HEK293T (cell line): ENCODE measurements around the gene TBCC.

ENCODE experiments used
- CTCF ChIA-PET: fragments of 350-600 bp; formaldehyde crosslinking; extraction: SDS; loops from one replicate; lab custom pipeline; 2021; ENCODE audit warnings: antibody characterized with exemption, inconsistent platforms; lab: Yijun Ruan, JAX
- POLR2A ChIA-PET: fragments of 350-600 bp; formaldehyde crosslinking; extraction: SDS; loops from one replicate; lab custom pipeline; 2020; ENCODE audit warnings: antibody characterized with exemption, inconsistent platforms; lab: Yijun Ruan, JAX
- DNase-seq: peaks from one replicate; pipeline ENCODE4 v3.0.0; 2012; ENCODE audit warnings: mixed read lengths; ENCODE audit errors: extremely low spot score
- ARNT ChIP-seq: fragments of 450-650 bp; IDR thresholded peaks from 2 replicates; pipeline ENCODE4 v1.6.1; 2017; ENCODE audit warnings: mild to moderate bottlenecking
- BHLHE40 ChIP-seq: fragments of 450-650 bp; IDR thresholded peaks from 2 replicates; pipeline ENCODE4 v1.6.1; 2016; ENCODE audit warnings: mild to moderate bottlenecking, moderate library complexity, borderline replicate concordance
- CTBP1 ChIP-seq: fragments of 450-650 bp; IDR thresholded peaks from 2 replicates; pipeline ENCODE4 v1.6.1; 2016; ENCODE audit warnings: borderline replicate concordance
- ELF4 ChIP-seq: fragments of 450-650 bp; IDR thresholded peaks from 2 replicates; pipeline ENCODE4 v1.6.1; 2017; ENCODE audit warnings: antibody characterized with exemption
- FOXA1 ChIP-seq: fragments of 450-650 bp; IDR thresholded peaks from 2 replicates; pipeline ENCODE4 v1.6.1; 2016; ENCODE audit warnings: mild to moderate bottlenecking
- FOXK2 ChIP-seq: fragments of 450-650 bp; IDR thresholded peaks from 2 replicates; pipeline ENCODE4 v1.6.1; 2016; ENCODE audit warnings: mild to moderate bottlenecking
- FOXM1 ChIP-seq: fragments of 450-650 bp; IDR thresholded peaks from 2 replicates; pipeline ENCODE4 v1.6.1; 2017; ENCODE audit warnings: mild to moderate bottlenecking, borderline replicate concordance
- HDGF ChIP-seq: fragments of 450-650 bp; IDR thresholded peaks from 2 replicates; pipeline ENCODE4 v1.6.1; 2017; ENCODE audit warnings: antibody characterized with exemption, borderline replicate concordance
- L3MBTL2 ChIP-seq: fragments of 450-650 bp; conservative IDR thresholded peaks from 2 replicates; pipeline ENCODE4 v1.6.1; 2016; ENCODE audit warnings: mild to moderate bottlenecking
- LEF1 ChIP-seq: fragments of 450-650 bp; IDR thresholded peaks from 2 replicates; pipeline ENCODE4 v1.6.1; 2017; ENCODE audit warnings: mild to moderate bottlenecking, borderline replicate concordance
- NFRKB ChIP-seq: fragments of 450-650 bp; IDR thresholded peaks from 2 replicates; pipeline ENCODE4 v1.6.1; 2016; ENCODE audit warnings: mild to moderate bottlenecking, moderate library complexity
- PKNOX1 ChIP-seq: fragments of 450-650 bp; IDR thresholded peaks from 2 replicates; pipeline ENCODE4 v1.6.1; 2016
- SP1 ChIP-seq: fragments of 450-650 bp; IDR thresholded peaks from 2 replicates; pipeline ENCODE4 v1.6.1; 2017
- SUZ12 ChIP-seq: fragments of 450-650 bp; IDR thresholded peaks from 2 replicates; pipeline ENCODE4 v1.6.1; 2016; ENCODE audit warnings: mild to moderate bottlenecking
- TARDBP ChIP-seq: fragments of 450-650 bp; IDR thresholded peaks from 2 replicates; pipeline ENCODE4 v1.6.1; 2016
- ZNF384 ChIP-seq: fragments of 450-650 bp; IDR thresholded peaks from 2 replicates; pipeline ENCODE4 v1.6.1; 2016

Gene TBCC

GRCh38 chr6:42715871-42716270, 30.0 kb downstream of the TBCC start:
- CTCF ChIA-PET: interaction anchor here (0.7 kb wide), 1 partner anchor 10 kb away, joined by 3 read pairs; no protein-coding TSS in a partner anchor
- TF ChIP-seq LEF1 (no peak), HDGF (no peak), FOXA1 (no peak), SUZ12 (no peak), BHLHE40 (no peak), NFRKB (no peak), TARDBP (no peak), ELF4 (no peak), L3MBTL2 (no peak), FOXM1 (no peak), CTBP1 (no peak), FOXK2 (no peak), ARNT (no peak), PKNOX1 (no peak), SP1 (no peak), ZNF384 (no peak)

GRCh38 chr6:42714098-42714761, 31.7 kb downstream of the TBCC start:
- ChIA-PET POLR2A (interaction anchor here (0.6 to 0.9 kb wide), 2 partner anchors 38 to 265 kb away, joined by 3 to 4 read pairs; partner anchors contain the start of gene PEX6), CTCF (interaction anchor here (0.7 kb wide), 1 partner anchor 16 kb away, joined by 3 read pairs; no protein-coding TSS in a partner anchor)
- DNase-seq: no peak
- TF ChIP-seq L3MBTL2 (no peak), FOXA1 (no peak), NFRKB (no peak), LEF1 (no peak)

More at GRCh38 chr6:42715871-42716270, 30.0 kb downstream of the TBCC start:
- POLR2A ChIA-PET: no interaction called here
- no peak for DNase-seq

DNA sequence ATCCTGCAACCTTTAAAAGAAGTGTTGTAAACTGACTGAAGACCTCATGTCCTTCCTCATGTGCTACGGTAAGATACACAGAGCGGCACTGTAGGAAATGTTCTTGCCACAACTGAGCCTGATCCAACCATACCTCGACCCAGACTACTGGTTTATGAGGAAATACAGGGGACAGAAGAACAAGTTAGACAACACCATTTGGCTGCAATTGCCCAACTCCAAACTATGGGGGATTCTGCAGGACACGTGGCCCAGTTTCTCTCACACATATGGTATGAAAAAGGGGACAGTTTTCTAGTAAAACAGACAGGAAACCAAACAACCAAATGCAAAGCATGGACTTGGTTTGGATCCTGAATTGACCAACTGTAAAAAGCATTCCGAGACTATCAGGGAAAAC, 34.0 kb downstream of the TBCC start:
- TF ChIP-seq FOXK2 (no peak), FOXA1 (no peak), HDGF (no peak), NFRKB (no peak), SP1 (no peak), ARNT (no peak), L3MBTL2 (no peak), PKNOX1 (no peak), TARDBP (no peak), BHLHE40 (no peak), ZNF384 (no peak), SUZ12 (no peak), FOXM1 (no peak)
- DNase-seq: no peak
- POLR2A ChIA-PET: no interaction called here
- CTCF ChIA-PET: no interaction called here

DNA sequence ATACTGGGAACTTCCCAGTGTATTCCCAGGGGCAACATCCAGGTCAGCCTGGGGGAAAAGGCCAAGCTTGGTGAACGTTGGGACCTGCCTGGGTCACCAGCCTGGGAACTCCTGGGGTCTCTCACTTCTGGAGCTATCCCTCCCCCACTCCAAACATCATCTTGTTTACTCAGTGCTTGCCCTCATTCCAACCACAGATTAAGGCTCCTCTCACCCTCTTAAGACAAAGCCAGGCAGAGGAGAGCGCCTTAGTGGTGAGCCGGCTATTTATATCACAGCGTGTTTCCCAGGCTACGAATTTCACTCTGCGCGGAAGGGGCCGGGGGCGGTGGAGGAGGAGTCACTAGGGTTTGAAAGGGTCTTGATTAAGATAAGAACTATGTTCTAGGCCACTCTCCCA, 35.6 kb downstream of the TBCC start:
- TF ChIP-seq FOXM1 (no peak), L3MBTL2 (no peak)
- DNase-seq: no peak
- POLR2A ChIA-PET: no interaction called here
- CTCF ChIA-PET: no interaction called here

DNA sequence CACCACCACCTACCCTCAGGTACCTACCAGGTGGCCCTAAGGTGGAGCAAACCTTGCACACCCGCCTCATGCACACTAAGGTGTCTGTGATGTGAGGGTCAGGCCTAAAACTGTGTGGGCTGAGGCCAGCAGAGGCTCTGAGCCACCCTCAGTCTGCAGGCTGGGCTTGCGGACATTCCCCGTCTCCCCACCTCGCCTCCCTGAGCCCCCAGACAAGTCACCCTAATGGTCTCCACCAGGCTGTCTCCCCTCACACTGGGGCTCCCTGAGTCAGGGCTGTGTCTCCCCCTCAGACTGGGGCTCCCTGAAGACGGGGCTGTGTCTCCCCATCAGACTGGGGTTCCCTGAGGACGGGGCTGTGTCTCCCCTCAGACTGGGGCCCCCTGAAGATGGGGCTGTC, 36.0 kb downstream of the TBCC start:
- DNase-seq: no peak
- ChIA-PET POLR2A (no interaction called here), CTCF (no interaction called here)
- no peak for TF ChIP-seq LEF1

DNA sequence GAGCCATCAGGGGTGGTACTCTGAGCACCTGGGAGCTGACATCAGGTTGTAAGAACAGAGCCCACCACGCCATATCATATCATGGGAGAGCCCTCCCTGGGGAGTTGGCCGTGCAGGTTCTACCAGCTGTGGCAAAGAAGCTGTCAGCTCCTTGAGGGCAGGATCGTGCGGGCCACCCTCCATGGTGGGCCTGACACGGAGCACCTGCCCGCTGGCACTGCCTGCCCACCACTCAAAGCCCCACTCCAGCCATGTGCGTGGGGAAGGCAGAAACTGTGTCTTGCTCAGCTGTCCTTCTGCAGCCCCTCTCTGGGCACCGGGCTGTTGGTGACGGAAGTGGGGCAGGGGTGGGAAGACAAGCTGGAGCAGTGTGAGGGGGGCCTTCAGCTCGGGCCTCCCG, 37.8 kb downstream of the TBCC start:
- DNase-seq: no peak
- POLR2A ChIA-PET: interaction anchor here (1.7 kb wide), 1 partner anchor 171 kb away, joined by 6 read pairs; the partner anchor contains the start of gene RPL7L1
- TF ChIP-seq ARNT: no peak
- TF ChIP-seq BHLHE40: no peak
- TF ChIP-seq SP1: no peak
- TF ChIP-seq NFRKB: no peak
- no peak for TF ChIP-seq FOXM1
- no peak for TF ChIP-seq TARDBP
- no peak for TF ChIP-seq PKNOX1
- no peak for TF ChIP-seq ELF4
- CTCF ChIA-PET: no interaction called here

GRCh38 chr6:42707595-42707994, 38.3 kb downstream of the TBCC start:
- no peak for DNase-seq
- ChIA-PET POLR2A (interaction anchor here (1.7 kb wide), 1 partner anchor 172 kb away, joined by 6 read pairs; the partner anchor contains the start of gene RPL7L1), CTCF (no interaction called here)
- TF ChIP-seq FOXA1 (no peak), LEF1 (no peak), FOXK2 (no peak), SUZ12 (no peak), HDGF (no peak), ARNT (no peak), PKNOX1 (no peak)
